WTC11 (cell line): ENCODE measurements around the gene JSRP1. TPM values are rescaled to one million over a fixed set of nuclear protein-coding genes. Genes with fewer than 3 reads are reported as not detected.

Source experiments
- CREB1 ChIP-seq: sonication (generic); formaldehyde crosslinking; IDR thresholded peaks from 2 replicates; pipeline ENCODE4 v1.8.0; 2023; ENCODE audit warnings: mild to moderate bottlenecking, missing genetic modification reagents
- GRHL2 ChIP-seq: fragments of 250-450 bp; sonication (Bioruptor Pico); IDR thresholded peaks from 2 replicates; pipeline ENCODE4 v1.8.0; 2022; ENCODE audit warnings: mild to moderate bottlenecking, moderate library complexity; ENCODE audit not compliant: insufficient replicate concordance, severe bottlenecking
- GTF2I ChIP-seq: fragments of 250-450 bp; sonication (Bioruptor Pico); conservative IDR thresholded peaks from 2 replicates; pipeline ENCODE4 v1.4.0; 2021; ENCODE audit warnings: mild to moderate bottlenecking
- MXD4 ChIP-seq: fragments of 250-450 bp; sonication (Bioruptor Pico); IDR thresholded peaks from 2 replicates; pipeline ENCODE4 v1.8.0; 2021; ENCODE audit warnings: mild to moderate bottlenecking, moderate library complexity, borderline replicate concordance
- NFATC4 ChIP-seq: fragments of 250-450 bp; sonication (Bioruptor Pico); IDR thresholded peaks from 2 replicates; pipeline ENCODE4 v1.9.0; 2021; ENCODE audit warnings: mild to moderate bottlenecking
- PRRX2 ChIP-seq: fragments of 250-450 bp; sonication (Bioruptor Pico); IDR thresholded peaks from 2 replicates; pipeline ENCODE4 v1.8.0; 2021; ENCODE audit warnings: mild to moderate bottlenecking
- SMAD4 ChIP-seq: sonication (generic); formaldehyde crosslinking; IDR thresholded peaks from 2 replicates; pipeline ENCODE4 v1.8.0; 2022; ENCODE audit warnings: mild to moderate bottlenecking, missing genetic modification reagents
- TCF7 ChIP-seq: sonication (generic); formaldehyde crosslinking; IDR thresholded peaks from 2 replicates; pipeline ENCODE4 v1.8.0; 2022; ENCODE audit warnings: mild to moderate bottlenecking, low read depth, missing genetic modification reagents, moderate library complexity
- ZNF317 ChIP-seq: sonication (generic); formaldehyde crosslinking; IDR thresholded peaks from 2 replicates; pipeline ENCODE4 v1.8.1; 2023; ENCODE audit warnings: low read depth, mild to moderate bottlenecking, moderate library complexity, missing genetic modification reagents, borderline replicate concordance
- ZNF423 ChIP-seq: fragments of 250-450 bp; sonication (Bioruptor Pico); IDR thresholded peaks from 2 replicates; pipeline ENCODE4 v2.1.2; 2022; ENCODE audit warnings: mild to moderate bottlenecking, moderate library complexity
- total RNA-seq: library from RNA; stranded (reverse); gene quantifications from 3 replicates; pipeline ENCODE4 v1.2.3, GENCODE V29; 2021
- TF ChIP-seq, protein P1 (sequence below): sonication (generic); formaldehyde crosslinking; IDR thresholded peaks from 2 replicates; pipeline ENCODE4 v1.8.1; 2023; ENCODE audit warnings: mild to moderate bottlenecking, missing genetic modification reagents, moderate library complexity
- TF ChIP-seq, protein P2 (sequence below): fragments of 250-450 bp; sonication (Bioruptor Pico); IDR thresholded peaks from 2 replicates; pipeline ENCODE4 v1.9.0; 2021; ENCODE audit warnings: moderate library complexity, mild to moderate bottlenecking, inconsistent platforms, borderline replicate concordance
- TF ChIP-seq, protein P3 (sequence below): fragments of 250-450 bp; sonication (Bioruptor Pico); IDR thresholded peaks from 2 replicates; pipeline ENCODE4 v1.8.0; 2021; ENCODE audit warnings: mild to moderate bottlenecking
- TF ChIP-seq, protein P4 (sequence below): sonication (generic); formaldehyde crosslinking; conservative IDR thresholded peaks from 2 replicates; pipeline ENCODE4 v1.8.1; 2022; ENCODE audit warnings: mild to moderate bottlenecking, missing genetic modification reagents
- TF ChIP-seq, protein P5 (sequence below): sonication (generic); formaldehyde crosslinking; IDR thresholded peaks from 2 replicates; pipeline ENCODE4 v1.8.1; 2023; ENCODE audit warnings: mild to moderate bottlenecking, missing genetic modification reagents
- TF ChIP-seq, protein P6 (sequence below): sonication (generic); formaldehyde crosslinking; IDR thresholded peaks from 2 replicates; pipeline ENCODE4 v1.8.1; 2023; ENCODE audit warnings: mild to moderate bottlenecking, missing genetic modification reagents, borderline replicate concordance
- TF ChIP-seq, protein P7 (sequence below): sonication (generic); formaldehyde crosslinking; IDR thresholded peaks from 2 replicates; pipeline ENCODE4 v1.8.0; 2022; ENCODE audit warnings: mild to moderate bottlenecking, missing genetic modification reagents
- TF ChIP-seq, protein P8 (sequence below): sonication (generic); formaldehyde crosslinking; IDR thresholded peaks from 2 replicates; pipeline ENCODE4 v1.8.1; 2022; ENCODE audit warnings: low read depth, missing genetic modification reagents, borderline replicate concordance
- TF ChIP-seq, protein P9 (sequence below): fragments of 250-450 bp; sonication (Bioruptor Pico); conservative IDR thresholded peaks from 2 replicates; pipeline ENCODE4 v1.9.0; 2021; ENCODE audit warnings: mild to moderate bottlenecking

The JSRP1 gene
- total RNA-seq, 1 experiment from 2014 or later: 0.33 TPM

DNA sequence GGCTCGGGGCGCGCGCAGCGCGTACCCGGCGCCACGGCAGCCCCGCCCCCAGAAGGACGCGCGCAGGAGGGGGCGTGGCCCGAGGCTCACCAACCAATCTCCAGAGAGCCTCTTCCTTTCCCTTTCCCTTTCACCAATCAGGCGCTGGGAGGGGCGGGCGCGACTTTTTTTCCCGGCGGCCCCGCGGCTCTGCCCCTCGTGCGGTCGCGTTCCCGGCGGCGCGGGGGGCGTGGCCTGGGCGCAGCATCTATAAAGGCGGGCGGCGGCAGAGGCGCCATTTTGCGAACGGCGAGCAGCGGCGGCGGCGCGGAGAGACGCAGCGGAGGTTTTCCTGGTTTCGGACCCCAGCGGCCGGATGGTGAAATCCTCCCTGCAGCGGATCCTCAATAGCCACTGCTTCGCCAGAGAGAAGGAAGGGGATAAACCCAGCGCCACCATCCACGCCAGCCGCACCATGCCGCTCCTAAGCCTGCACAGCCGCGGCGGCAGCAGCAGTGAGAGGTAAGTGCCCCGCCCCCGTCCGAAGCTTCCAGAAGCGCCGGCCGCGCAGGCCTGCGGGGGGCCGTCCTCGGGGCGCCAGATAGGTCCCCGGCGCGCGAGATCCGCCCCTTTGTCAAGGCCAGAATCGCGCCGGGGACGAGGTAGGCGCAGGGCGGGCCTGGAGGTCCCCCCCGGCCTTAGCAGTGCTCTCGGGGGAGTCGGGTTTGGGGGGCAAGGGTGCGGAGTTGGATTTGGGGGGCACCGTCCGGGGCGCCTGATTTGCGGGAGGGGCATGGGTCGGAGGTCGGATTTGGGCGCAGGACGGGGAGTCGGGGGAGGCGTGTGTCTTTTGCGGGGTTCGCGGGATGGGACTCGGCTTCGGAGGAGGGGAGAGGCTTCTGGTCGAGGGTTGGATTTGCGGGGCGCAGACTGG lies 13.3 kb upstream of the JSRP1 start (continued):
- TF ChIP-seq, protein P1, sequence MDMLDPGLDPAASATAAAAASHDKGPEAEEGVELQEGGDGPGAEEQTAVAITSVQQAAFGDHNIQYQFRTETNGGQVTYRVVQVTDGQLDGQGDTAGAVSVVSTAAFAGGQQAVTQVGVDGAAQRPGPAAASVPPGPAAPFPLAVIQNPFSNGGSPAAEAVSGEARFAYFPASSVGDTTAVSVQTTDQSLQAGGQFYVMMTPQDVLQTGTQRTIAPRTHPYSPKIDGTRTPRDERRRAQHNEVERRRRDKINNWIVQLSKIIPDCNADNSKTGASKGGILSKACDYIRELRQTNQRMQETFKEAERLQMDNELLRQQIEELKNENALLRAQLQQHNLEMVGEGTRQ: no peak
- no peak for TF ChIP-seq MXD4 (CRISPR knock-in tag)
- no peak for TF ChIP-seq TCF7 (CRISPR knock-in tag)
- 0 out of 2 replicates have a peak, but pooled peaks have one; percentile 26 for TF ChIP-seq CREB1 (CRISPR knock-in tag)
- TF ChIP-seq, protein P2, sequence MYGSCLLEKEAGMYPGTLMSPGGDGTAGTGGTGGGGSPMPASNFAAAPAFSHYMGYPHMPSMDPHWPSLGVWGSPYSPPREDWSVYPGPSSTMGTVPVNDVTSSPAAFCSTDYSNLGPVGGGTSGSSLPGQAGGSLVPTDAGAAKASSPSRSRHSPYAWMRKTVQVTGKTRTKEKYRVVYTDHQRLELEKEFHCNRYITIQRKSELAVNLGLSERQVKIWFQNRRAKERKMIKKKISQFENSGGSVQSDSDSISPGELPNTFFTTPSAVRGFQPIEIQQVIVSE (CRISPR knock-in tag): no peak
- TF ChIP-seq, protein P3, sequence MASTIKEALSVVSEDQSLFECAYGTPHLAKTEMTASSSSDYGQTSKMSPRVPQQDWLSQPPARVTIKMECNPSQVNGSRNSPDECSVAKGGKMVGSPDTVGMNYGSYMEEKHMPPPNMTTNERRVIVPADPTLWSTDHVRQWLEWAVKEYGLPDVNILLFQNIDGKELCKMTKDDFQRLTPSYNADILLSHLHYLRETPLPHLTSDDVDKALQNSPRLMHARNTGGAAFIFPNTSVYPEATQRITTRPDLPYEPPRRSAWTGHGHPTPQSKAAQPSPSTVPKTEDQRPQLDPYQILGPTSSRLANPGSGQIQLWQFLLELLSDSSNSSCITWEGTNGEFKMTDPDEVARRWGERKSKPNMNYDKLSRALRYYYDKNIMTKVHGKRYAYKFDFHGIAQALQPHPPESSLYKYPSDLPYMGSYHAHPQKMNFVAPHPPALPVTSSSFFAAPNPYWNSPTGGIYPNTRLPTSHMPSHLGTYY: no peak
- TF ChIP-seq, protein P4, sequence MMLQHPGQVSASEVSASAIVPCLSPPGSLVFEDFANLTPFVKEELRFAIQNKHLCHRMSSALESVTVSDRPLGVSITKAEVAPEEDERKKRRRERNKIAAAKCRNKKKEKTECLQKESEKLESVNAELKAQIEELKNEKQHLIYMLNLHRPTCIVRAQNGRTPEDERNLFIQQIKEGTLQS: no peak
- TF ChIP-seq ZNF423 (CRISPR knock-in tag): no peak
- TF ChIP-seq SMAD4 (CRISPR knock-in tag): no peak; the same call in 1 of the 2 replicates
- no peak for TF ChIP-seq GRHL2 (CRISPR knock-in tag)
- TF ChIP-seq, protein P5, sequence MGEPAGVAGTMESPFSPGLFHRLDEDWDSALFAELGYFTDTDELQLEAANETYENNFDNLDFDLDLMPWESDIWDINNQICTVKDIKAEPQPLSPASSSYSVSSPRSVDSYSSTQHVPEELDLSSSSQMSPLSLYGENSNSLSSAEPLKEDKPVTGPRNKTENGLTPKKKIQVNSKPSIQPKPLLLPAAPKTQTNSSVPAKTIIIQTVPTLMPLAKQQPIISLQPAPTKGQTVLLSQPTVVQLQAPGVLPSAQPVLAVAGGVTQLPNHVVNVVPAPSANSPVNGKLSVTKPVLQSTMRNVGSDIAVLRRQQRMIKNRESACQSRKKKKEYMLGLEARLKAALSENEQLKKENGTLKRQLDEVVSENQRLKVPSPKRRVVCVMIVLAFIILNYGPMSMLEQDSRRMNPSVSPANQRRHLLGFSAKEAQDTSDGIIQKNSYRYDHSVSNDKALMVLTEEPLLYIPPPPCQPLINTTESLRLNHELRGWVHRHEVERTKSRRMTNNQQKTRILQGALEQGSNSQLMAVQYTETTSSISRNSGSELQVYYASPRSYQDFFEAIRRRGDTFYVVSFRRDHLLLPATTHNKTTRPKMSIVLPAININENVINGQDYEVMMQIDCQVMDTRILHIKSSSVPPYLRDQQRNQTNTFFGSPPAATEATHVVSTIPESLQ (CRISPR knock-in tag): no peak
- TF ChIP-seq, protein P6, sequence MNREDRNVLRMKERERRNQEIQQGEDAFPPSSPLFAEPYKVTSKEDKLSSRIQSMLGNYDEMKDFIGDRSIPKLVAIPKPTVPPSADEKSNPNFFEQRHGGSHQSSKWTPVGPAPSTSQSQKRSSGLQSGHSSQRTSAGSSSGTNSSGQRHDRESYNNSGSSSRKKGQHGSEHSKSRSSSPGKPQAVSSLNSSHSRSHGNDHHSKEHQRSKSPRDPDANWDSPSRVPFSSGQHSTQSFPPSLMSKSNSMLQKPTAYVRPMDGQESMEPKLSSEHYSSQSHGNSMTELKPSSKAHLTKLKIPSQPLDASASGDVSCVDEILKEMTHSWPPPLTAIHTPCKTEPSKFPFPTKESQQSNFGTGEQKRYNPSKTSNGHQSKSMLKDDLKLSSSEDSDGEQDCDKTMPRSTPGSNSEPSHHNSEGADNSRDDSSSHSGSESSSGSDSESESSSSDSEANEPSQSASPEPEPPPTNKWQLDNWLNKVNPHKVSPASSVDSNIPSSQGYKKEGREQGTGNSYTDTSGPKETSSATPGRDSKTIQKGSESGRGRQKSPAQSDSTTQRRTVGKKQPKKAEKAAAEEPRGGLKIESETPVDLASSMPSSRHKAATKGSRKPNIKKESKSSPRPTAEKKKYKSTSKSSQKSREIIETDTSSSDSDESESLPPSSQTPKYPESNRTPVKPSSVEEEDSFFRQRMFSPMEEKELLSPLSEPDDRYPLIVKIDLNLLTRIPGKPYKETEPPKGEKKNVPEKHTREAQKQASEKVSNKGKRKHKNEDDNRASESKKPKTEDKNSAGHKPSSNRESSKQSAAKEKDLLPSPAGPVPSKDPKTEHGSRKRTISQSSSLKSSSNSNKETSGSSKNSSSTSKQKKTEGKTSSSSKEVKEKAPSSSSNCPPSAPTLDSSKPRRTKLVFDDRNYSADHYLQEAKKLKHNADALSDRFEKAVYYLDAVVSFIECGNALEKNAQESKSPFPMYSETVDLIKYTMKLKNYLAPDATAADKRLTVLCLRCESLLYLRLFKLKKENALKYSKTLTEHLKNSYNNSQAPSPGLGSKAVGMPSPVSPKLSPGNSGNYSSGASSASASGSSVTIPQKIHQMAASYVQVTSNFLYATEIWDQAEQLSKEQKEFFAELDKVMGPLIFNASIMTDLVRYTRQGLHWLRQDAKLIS (CRISPR knock-in tag): no peak
- TF ChIP-seq, protein P7, sequence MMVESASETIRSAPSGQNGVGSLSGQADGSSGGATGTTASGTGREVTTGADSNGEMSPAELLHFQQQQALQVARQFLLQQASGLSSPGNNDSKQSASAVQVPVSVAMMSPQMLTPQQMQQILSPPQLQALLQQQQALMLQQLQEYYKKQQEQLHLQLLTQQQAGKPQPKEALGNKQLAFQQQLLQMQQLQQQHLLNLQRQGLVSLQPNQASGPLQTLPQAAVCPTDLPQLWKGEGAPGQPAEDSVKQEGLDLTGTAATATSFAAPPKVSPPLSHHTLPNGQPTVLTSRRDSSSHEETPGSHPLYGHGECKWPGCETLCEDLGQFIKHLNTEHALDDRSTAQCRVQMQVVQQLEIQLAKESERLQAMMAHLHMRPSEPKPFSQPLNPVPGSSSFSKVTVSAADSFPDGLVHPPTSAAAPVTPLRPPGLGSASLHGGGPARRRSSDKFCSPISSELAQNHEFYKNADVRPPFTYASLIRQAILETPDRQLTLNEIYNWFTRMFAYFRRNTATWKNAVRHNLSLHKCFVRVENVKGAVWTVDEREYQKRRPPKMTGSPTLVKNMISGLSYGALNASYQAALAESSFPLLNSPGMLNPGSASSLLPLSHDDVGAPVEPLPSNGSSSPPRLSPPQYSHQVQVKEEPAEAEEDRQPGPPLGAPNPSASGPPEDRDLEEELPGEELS (CRISPR knock-in tag): 0 out of 2 replicates have a peak, but pooled peaks have one; percentile 62
- TF ChIP-seq PRRX2 (CRISPR knock-in tag): no peak
- 0 out of 2 replicates have a peak, but pooled peaks have one; percentile 29 for TF ChIP-seq NFATC4 (CRISPR knock-in tag)
- TF ChIP-seq, protein P8, sequence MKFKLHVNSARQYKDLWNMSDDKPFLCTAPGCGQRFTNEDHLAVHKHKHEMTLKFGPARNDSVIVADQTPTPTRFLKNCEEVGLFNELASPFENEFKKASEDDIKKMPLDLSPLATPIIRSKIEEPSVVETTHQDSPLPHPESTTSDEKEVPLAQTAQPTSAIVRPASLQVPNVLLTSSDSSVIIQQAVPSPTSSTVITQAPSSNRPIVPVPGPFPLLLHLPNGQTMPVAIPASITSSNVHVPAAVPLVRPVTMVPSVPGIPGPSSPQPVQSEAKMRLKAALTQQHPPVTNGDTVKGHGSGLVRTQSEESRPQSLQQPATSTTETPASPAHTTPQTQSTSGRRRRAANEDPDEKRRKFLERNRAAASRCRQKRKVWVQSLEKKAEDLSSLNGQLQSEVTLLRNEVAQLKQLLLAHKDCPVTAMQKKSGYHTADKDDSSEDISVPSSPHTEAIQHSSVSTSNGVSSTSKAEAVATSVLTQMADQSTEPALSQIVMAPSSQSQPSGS (CRISPR knock-in tag): no peak
- TF ChIP-seq, protein P9, sequence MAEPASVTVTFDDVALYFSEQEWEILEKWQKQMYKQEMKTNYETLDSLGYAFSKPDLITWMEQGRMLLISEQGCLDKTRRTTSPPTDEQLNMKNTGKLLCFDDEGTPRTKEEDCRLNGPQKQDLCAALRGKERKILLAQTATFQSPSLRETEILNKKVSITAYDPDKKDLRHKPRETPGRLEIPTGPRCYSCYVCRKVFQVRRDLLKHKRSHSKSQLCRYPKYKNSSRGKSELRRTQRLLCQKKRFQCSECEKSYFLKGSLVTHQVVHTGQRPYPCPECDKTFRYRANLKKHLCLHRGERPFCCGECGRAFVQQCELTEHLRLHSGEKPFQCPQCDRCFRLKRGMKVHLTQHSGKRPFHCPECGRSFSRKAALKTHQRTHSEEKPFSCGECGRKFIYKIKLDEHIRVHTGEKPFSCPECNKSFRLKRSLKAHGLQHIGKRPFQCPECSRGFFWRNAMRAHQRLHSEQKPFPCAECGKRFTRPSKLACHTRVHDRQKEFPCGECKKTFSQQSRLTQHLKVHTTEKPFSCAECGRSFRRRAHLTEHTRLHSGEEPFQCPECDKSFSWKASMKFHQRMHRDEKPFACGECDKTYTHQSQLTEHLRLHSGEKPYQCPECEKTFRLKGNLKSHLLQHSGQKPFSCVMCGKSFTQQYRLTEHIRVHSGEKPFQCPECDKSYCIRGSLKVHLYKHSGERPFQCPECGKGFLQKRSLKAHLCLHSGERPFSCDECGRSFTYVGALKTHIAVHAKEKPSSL: no peak
- no peak for TF ChIP-seq GTF2I (CRISPR knock-in tag)
- 0 out of 2 replicates have a peak, but pooled peaks have one; percentile 6 for TF ChIP-seq ZNF317 (CRISPR knock-in tag)
